Measurements from ENCODE around the gene SPATS2. TPM values are rescaled to one million over a fixed set of nuclear protein-coding genes. Genes with fewer than 3 reads are reported as not detected.
A peak's percentile ranks its signal among the peaks of the same experiment; 100 is the strongest.

Gene SPATS2
- polyA plus RNA-seq, 1 of the 3 experiments (the other 2 are of a cell fraction) = 72.9 TPM

DNA sequence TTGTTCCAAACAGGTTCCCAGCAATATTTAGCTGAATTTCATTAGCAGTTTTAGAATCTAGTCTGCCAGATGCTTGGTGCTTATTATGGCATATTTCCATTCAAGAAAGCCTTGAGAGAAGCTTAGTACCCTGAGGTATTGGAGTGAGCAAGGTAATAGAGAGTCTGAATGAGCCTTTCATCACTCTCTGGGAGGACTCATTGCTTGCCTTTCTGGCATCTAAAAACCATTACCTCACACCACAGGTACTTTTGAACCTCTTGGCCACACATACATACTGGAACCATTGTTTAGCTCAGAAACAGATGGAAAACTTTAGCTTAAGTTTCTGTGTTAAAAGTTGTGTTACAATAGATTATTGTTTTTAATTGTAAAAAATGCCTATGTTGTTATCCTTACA, 144.1 kb downstream of the SPATS2 start:
- POLR2A ChIA-PET = no interaction called here
- no peaks in the 10 kb centered on the region for H4K20me1 ChIP-seq (ENCODE audit: insufficient read depth)
- peaks cover 43% of the 10 kb centered on the region for H3K79me2 ChIP-seq (ENCODE audit: insufficient read depth)
- TF ChIP-seq RCOR1 (IDR thresholded peaks at IDR 0.05; ENCODE audit: low read length) (no peak), MXI1 (IDR thresholded peaks at IDR 0.05; ENCODE audit: low read depth, low read length) (no peak), GABPA (IDR thresholded peaks at IDR 0.05; ENCODE audit: low read depth) (no peak), FOSL2 (IDR thresholded peaks at IDR 0.05; ENCODE audit: borderline replicate concordance, low read depth) (no peak), TAF1 (IDR thresholded peaks at IDR 0.05; ENCODE audit: borderline replicate concordance, low read depth, low read length) (no peak), GATA2 (CRISPR knock-in tag; IDR thresholded peaks at IDR 0.05) (no peak), NRF1 (IDR thresholded peaks at IDR 0.05; ENCODE audit: low read depth, low read length) (no peak)
- TF ChIP-seq, protein P1, sequence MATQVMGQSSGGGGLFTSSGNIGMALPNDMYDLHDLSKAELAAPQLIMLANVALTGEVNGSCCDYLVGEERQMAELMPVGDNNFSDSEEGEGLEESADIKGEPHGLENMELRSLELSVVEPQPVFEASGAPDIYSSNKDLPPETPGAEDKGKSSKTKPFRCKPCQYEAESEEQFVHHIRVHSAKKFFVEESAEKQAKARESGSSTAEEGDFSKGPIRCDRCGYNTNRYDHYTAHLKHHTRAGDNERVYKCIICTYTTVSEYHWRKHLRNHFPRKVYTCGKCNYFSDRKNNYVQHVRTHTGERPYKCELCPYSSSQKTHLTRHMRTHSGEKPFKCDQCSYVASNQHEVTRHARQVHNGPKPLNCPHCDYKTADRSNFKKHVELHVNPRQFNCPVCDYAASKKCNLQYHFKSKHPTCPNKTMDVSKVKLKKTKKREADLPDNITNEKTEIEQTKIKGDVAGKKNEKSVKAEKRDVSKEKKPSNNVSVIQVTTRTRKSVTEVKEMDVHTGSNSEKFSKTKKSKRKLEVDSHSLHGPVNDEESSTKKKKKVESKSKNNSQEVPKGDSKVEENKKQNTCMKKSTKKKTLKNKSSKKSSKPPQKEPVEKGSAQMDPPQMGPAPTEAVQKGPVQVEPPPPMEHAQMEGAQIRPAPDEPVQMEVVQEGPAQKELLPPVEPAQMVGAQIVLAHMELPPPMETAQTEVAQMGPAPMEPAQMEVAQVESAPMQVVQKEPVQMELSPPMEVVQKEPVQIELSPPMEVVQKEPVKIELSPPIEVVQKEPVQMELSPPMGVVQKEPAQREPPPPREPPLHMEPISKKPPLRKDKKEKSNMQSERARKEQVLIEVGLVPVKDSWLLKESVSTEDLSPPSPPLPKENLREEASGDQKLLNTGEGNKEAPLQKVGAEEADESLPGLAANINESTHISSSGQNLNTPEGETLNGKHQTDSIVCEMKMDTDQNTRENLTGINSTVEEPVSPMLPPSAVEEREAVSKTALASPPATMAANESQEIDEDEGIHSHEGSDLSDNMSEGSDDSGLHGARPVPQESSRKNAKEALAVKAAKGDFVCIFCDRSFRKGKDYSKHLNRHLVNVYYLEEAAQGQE (IDR thresholded peaks at IDR 0.05; ENCODE audit: low read depth, low read length) = no peak
- peaks cover 3 to 43% of the 10 kb centered on the region in 2 experiments for H3K4me1 ChIP-seq (ENCODE audit: control insufficient read depth in 1 of 2, insufficient read depth in 2 of 2, low read depth in 1 of 2, low read length in 1 of 2)
- H2AFZ ChIP-seq (ENCODE audit: low read depth) = no peak overlapping the region
- peaks cover 15 to 47% of the 10 kb centered on the region in 2 experiments for H3K36me3 ChIP-seq (replicated peaks in 1 of 2; ENCODE audit: control insufficient read depth in 1 of 2, insufficient read depth in 2 of 2, low read length in 1 of 2)
- H3K27ac ChIP-seq (ENCODE audit: low read depth in 2 of 2, low read length in 1 of 2) = peak overlapping the region in 1 of 2 experiments; percentile 22; a peak in 2 of 4 replicates
- no peak overlapping the region for H3K9ac ChIP-seq
- no peaks in the 10 kb centered on the region for H3K9me3 ChIP-seq
- peaks cover 56% of the 10 kb centered on the region for H3F3A ChIP-seq (replicated peaks; ENCODE audit: insufficient read depth)
- CTCF ChIA-PET = interaction anchor here (0.6 to 26.5 kb wide), 8 partner anchors 11 to 223 kb away, joined by 3 to 617 read pairs (median 3); partner anchors contain the start of genes DNAJC22 and SPATS2
- H3K4me2 ChIP-seq = no peak overlapping the region
- no peaks in the 10 kb centered on the region for H3K9me2 ChIP-seq
- DNase-seq = no peak
- H3K27me3 ChIP-seq (ENCODE audit: insufficient read depth) = no peaks in the 10 kb centered on the region
- H3K4me3 ChIP-seq (ENCODE audit: low read depth in 2 of 2, low read length in 1 of 2) = no peak overlapping the region

GRCh38 chr12:49512546-49512945, 145.3 kb downstream of the SPATS2 start:
- Histone ChIP-seq H3K9ac (peak overlapping the region; percentile 0; the same call in 1 of the 2 replicates), H3K4me1 (ENCODE audit: control insufficient read depth in 1 of 2, insufficient read depth in 2 of 2, low read depth in 1 of 2, low read length in 1 of 2) (peaks cover 3 to 36% of the 10 kb centered on the region in 2 experiments; a peak in 3 of 4 replicates), H4K20me1 (ENCODE audit: insufficient read depth) (no peaks in the 10 kb centered on the region), H3K9me2 (no peaks in the 10 kb centered on the region), H3K4me3 (ENCODE audit: low read depth in 2 of 2, low read length in 1 of 2) (no peak overlapping the region), H3K27me3 (ENCODE audit: insufficient read depth) (no peaks in the 10 kb centered on the region), H3K9me3 (no peaks in the 10 kb centered on the region), H3K4me2 (no peak overlapping the region), H3K79me2 (ENCODE audit: insufficient read depth) (peaks cover 47% of the 10 kb centered on the region), H3K36me3 (replicated peaks in 1 of 2; ENCODE audit: control insufficient read depth in 1 of 2, insufficient read depth in 2 of 2, low read length in 1 of 2) (peaks cover 23 to 54% of the 10 kb centered on the region in 2 experiments), H3F3A (replicated peaks; ENCODE audit: insufficient read depth) (peaks cover 46% of the 10 kb centered on the region), H3K27ac (ENCODE audit: low read depth in 2 of 2, low read length in 1 of 2) (peak overlapping the region in 1 of 2 experiments; percentile 45; a peak in 2 of 4 replicates), H2AFZ (ENCODE audit: low read depth) (no peak overlapping the region)
- CTCF ChIA-PET = interaction anchor here (0.6 to 26.5 kb wide), 10 partner anchors 12 to 418 kb away, joined by 3 to 617 read pairs (median 4); partner anchors contain the start of genes DNAJC22, PRPF40B and SPATS2
- TF ChIP-seq TEAD4 (IDR thresholded peaks at IDR 0.05; ENCODE audit: borderline replicate concordance, insufficient read depth) = no peak
- TF ChIP-seq USF2 (IDR thresholded peaks at IDR 0.05; ENCODE audit: borderline replicate concordance, low read depth, low read length) = no peak
- TF ChIP-seq, protein P2, sequence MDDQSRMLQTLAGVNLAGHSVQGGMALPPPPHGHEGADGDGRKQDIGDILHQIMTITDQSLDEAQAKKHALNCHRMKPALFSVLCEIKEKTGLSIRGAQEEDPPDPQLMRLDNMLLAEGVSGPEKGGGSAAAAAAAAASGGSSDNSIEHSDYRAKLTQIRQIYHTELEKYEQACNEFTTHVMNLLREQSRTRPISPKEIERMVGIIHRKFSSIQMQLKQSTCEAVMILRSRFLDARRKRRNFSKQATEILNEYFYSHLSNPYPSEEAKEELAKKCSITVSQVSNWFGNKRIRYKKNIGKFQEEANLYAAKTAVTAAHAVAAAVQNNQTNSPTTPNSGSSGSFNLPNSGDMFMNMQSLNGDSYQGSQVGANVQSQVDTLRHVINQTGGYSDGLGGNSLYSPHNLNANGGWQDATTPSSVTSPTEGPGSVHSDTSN (IDR thresholded peaks at IDR 0.05) = no peak
- TF ChIP-seq NRF1 (IDR thresholded peaks at IDR 0.05; ENCODE audit: low read depth, low read length) = no peak
- TF ChIP-seq, protein P3, sequence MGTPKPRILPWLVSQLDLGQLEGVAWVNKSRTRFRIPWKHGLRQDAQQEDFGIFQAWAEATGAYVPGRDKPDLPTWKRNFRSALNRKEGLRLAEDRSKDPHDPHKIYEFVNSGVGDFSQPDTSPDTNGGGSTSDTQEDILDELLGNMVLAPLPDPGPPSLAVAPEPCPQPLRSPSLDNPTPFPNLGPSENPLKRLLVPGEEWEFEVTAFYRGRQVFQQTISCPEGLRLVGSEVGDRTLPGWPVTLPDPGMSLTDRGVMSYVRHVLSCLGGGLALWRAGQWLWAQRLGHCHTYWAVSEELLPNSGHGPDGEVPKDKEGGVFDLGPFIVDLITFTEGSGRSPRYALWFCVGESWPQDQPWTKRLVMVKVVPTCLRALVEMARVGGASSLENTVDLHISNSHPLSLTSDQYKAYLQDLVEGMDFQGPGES (IDR thresholded peaks at IDR 0.05; ENCODE audit: low read depth, low read length) = no peak
- TF ChIP-seq GATA2 (CRISPR knock-in tag; IDR thresholded peaks at IDR 0.05) = no peak
- POLR2A ChIA-PET = interaction anchor here (0.5 kb wide), 1 partner anchor 155 kb away, joined by 3 read pairs; no protein-coding TSS in a partner anchor
- WGBS (ENCODE audit: low lambda C conversion rate) = 47% methylated on average over 1 of the region's 1 CpG
- no peak for DNase-seq
